NCI-H345 treated with DMSO at 0.1 percent for 48 hours (cell line): ENCODE measurements around the gene SUV39H1.
A peak's percentile ranks its signal among the peaks of the same experiment; 100 is the strongest.

Experiments used
- DNase-seq: peaks from one replicate; lab custom pipeline; 2025; ENCODE audit not compliant: unreplicated experiment; lab: John Stamatoyannopoulos, UW

Gene SUV39H1

DNA sequence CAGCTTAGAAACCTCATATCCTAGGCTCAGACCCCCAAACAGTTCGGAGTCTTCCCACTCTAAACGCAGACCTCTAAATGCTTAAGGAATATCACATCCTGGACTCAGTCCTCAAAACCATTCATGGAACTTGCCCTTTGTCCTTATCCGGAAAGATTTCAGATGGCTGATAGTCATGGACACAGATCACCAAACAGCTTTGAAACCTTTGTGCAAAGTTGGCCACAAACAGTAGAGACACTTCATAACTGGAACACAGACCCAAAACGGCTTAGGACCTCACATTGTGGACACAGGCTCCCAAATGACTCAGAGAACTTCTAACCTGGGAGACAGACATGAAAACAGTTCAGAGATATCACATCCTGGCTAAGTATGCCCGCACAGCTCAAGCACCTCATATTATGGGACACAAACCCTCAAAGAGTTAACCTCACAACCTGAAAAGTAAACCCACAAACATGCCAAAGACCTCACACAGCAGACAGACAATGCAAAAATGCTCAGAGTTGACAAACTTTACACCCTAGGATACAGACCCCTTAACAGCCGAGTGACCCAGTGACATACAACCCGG is 15.5 kb downstream of the SUV39H1 start:
- no peak for DNase-seq

DNA sequence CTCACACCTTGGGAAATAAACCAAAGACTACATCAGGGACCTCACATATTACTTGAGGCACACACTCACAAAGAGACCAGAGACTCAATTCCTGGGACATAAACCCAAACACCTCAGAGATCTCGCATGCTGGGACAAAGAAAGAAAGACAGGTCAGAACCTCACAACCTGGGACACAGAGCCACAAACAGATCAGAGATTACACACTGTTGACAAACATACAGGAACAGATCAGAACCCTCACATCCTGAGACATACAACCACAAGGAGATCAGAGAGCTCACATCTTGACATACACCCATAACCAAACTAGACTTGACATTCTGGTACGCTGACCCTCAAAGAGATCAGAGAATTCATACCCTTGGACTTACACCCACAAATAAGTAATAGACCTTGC is 17.3 kb downstream of the SUV39H1 start:
- DNase-seq, result no peak

DNA sequence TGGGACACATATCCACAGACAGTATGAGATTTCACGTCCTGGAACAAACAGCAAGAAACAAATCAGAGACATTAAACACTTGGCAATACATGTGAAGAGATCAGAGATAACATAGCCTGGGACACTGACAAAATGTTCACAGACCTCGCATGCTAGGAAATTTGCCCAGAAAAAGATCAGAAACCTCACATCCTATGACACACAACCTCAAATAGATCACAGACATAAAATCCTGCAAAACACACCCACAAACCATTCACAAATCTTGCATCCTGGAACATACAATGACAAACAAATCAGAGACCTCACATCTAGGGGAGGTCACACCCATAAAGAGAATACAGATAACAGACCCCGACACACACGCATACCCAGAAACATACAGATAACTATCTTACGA is 18.0 kb downstream of the SUV39H1 start:
- DNase-seq, result no peak

DNA sequence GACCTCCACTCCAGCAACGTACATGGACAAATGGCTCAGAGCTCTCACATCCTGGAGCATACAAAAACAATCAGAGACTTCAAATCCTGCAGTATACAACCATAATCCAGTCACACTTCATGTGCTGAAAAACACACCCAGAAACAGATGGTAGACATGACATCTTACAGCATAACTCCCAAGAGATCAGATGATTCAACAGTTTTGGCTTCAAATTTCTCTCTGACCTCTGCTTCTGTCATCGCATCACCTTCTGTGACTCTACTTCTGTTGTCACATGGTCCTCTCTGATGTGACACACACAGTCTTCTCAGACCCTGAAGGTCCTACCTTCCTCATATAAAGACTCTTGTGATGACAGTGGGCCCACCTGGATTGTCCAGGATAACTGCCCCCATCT is 18.5 kb downstream of the SUV39H1 start:
- no peak for DNase-seq

DNA sequence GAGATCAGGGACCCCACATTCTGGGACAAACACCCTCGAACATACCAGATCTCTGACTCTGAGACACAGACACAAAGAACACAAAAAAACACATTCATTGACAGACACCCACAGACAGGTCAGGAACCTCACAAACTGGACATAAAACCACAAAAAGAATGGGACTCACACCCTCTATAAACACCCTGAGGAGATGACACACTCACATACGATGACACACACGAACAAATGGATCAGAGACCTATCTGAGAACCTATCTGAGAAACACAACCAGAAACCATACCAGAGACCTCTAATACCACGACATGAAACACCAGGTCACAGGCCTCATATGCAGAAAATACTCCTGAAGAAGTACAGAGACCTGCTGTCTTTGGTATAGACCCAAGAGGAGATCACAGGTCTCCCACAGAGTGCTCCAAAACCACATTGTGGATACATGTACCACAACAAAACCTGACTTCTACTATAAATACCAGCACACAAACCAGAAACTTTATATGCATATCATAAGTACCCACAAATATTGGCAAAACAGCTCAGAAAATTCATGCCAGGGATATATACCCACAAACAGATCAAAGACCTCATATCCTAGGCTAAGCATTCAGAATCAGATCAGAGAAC is 19.5 kb downstream of the SUV39H1 start:
- DNase-seq, result no peak

DNA sequence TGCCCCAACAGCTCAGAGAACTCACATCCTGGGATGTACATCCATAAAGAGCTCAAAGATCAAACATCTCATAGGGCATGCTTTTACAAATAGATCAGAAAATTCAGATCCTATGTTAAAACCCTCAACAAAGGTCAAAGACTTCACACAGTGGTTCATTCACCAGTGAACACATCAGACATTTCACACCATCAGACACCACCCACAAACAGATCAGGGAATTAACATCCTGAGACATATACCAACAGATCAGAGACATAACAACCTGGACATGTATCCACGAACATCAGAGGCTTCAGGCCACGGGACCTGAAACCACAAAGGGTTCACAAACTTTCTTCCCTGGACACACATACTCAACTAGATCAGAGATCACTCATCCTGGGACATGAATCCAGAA is 23.4 kb downstream of the SUV39H1 start:
- no peak for DNase-seq

DNA sequence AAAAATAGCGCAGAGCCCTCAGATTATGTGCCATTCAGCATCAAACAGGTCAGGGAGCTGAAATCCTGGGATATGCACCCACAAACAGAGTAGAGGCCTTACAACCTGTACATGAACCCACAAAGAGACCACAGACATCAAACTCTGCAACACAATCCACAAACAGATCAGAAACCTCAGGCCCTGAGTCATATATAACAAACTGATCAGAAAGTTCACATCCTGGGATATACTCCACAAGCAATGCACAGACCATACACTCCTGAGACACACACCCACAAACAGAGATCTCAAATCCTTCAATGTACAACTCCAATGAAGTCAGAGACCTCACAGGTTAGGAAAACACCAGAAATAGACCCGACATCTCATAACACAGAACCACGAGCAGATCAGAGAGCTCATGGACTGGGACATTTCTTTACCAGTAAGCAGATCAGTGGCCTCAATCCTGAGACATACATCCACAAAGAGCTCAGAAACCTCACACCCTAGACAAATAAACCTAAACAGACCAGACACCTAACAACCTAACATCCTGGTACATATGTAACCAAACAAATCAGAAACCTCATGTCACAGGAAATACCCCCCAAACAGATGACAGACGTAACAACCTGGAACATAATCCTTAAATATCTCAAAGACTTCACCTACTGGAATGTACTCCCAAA is 24.2 kb downstream of the SUV39H1 start:
- no peak for DNase-seq

DNA sequence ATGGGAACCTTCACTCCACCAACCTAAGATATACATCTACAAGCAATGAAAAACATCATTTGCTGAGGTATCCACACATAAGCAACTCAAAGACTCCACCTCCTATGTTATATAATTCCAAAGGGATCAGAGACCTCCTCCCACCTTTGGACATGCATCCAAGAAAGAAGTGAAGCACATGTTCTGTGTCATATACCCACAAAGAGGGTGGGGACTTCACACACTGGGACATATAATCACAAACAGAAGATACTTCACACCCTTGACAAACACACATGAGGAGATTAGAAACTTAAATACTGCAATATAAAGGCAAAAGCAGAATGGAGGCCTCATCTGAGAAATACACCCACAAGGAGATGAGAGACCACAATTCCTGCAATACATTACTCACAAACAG is 25.4 kb downstream of the SUV39H1 start:
- no peak for DNase-seq

DNA sequence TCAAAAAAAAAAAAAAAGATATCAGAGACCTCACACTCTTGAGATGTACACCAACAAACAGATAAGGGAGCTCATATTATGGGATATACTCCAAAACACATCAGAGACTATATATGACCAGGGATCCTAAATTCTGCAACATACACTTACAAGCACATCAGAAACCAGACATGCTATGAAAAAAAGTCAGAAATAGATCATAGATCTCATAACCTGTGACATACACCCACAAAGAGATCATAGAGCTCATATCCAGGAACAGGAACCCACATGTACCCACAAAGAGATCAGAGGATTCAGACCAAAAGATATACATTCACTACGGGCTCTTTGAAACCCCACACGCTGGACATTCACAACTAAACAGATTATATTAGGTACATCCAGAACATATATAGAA is 30.1 kb downstream of the SUV39H1 start:
- no peak for DNase-seq

DNA sequence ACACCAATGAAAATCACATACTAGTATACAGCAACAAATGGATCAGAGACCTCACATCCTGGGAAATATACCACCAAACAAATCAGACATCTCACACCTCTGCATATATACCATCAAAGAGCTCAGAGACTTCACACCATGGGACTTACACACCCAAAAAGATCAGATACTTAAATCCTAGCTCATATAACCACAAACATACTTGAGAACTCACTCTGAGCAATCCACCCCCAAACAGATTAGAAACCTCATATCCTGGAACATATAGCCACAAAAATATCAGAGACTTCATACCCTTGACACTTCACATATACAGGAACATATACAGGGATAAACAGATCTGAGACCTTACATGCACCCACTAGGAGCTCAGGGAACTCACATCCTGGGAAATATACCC is 32.1 kb downstream of the SUV39H1 start:
- no peak for DNase-seq

DNA sequence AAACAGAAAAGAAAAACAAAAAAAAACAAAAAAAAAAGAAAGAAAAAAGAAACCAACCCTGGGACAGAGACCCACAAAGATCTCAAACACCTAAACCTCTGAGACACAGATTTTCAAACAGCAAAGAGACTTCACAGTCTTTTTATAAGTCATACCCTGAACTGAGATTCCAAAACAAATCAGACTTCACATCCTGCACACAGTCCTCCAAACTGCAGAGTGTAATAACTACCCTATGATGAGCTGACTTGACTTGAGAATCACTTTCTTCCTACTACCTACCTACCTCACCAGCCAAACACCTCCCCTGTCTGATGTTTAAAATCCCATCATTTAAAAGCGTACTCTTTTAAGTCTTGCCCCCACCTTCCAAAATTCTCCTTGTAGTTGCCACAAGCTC is 39.8 kb downstream of the SUV39H1 start:
- DNase-seq, result no peak

DNA sequence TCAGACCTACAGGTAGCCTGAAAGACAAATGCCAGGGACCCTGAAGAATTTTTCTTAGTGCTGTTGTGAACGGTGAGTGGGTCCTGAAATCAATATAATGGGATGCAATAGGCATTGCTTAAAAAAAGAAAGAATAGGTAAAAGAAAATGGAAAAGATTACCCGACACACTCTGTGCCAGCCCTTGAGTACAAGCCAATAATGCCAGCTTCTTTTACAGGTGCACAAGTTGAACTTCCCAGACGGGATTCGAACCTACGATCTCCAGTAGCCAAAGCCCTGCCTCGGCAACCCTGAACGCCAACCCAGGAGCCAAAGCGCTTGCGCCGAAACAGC is 40.3 kb downstream of the SUV39H1 start:
- no peak for DNase-seq

DNA sequence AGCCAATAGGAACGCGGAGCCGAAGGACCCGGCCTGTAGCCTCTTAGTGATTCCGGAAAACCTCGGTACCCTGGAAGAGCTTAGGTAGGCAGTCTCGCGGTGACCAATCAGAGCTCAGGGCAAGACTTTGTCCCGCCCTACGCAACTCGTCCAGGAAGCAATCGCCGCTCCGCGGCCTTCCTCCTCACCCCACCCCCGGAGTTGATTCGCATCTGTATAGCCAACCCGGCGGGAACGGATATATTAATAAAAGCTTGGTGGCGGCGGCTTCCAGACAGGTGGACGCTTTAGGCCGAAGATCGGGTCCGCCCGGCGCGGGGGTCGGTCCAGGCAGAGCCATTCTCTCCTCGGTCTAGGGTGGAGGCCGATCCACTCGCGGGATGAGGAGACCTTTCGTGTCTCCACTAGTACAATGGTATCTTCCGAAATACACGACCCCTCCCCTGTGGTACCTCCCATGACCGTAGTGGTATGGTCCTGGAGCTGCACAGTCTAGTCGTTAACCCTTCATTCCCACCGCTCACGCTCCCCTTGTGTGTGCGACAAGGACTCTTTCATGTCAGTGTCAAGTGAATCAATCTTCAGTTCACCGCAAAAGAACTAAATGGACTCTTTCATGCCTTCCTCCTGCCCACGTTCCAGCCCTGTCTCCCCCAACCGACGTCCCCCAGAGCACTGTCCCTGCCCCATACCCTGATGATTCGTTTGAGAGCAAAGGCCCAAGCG is 40.8 kb downstream of the SUV39H1 start:
- DNase-seq, result peak; percentile 97

DNA sequence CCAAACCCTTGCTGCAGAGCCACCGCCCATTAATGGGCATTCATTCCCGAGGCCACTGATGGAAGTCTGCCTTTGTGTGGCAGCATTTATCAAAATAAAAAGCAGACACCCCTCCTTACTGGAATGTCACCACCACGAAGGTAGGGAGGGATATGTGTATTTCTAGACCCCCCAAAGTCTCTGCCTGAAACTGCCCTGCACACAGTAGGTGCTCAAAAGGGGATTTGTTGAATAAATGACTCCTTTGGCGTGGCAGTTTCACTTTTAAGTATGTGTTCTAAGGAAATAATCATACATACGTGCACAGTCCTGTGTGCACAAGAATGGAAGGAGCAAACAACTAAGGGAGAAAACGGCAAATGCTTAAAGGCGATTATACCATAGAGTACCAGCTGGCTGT is 41.4 kb downstream of the SUV39H1 start:
- no peak for DNase-seq

DNA sequence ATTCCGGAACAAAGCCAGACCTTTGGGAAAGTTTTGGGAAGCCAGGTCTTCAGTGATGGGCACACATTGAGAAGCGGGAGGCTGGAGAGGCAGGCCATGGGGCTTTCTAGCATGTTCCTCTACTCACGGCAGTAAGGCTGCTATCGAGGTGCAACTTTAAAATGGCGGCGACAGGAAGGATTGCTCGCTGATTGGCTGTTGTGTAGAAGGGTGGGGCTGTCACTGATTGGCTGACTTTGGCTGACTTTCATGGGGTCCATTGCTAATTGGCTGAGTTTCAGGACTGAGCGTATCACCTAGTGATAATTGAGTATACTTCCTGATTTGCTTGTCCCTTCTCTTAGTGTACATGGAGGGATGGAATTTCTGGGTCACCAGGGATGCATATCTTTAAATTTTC is 45.3 kb downstream of the SUV39H1 start:
- no peak for DNase-seq

DNA sequence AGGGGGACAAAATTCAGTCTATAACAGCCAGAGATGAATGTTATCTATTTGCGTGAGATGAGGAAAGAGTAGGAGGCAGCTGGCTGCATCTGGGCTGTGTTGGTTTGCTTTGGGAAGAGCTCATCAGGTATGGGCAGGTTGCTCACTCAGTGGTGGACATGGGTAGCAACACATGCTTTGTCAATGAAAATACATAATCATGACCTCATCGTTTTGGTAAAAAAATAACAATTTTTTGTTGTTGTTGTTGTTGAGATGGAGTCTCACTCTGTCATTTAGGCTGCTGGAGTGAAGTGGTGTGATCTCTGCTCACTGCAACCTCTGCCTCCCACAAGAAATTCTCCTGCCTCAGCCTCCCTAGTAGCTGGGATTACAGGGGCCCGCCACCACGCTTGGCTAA is 48.7 kb downstream of the SUV39H1 start:
- no peak for DNase-seq

DNA sequence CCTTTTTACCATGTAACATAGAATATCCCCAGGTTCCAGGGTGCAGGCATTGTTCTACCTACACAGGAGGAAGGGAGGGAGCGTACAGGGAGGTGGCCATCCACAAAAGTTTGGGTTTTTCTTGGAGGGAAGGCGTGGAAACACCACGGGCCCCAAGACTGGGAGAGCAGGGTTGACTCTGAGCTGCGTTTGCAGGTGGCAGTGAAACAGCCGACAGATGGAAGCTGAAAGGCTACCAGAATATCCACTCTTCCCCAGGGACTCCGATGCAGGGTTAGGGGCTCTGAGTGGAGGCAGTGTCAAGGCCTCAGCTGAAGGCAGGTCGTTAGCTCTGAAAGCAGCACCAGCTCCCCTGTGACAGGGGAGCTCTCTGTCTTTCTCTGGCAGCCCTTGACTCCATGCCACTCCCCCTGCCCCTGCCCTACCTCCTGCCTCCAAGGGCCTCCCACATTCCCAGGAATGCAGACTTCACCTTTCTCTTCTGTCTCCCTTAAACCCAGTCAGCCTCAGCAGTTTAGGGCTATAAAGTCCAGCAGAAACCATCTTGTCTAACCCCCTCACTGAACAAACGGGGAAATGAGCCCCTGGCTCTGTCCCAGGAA is 51.0 kb downstream of the SUV39H1 start:
- no peak for DNase-seq

DNA sequence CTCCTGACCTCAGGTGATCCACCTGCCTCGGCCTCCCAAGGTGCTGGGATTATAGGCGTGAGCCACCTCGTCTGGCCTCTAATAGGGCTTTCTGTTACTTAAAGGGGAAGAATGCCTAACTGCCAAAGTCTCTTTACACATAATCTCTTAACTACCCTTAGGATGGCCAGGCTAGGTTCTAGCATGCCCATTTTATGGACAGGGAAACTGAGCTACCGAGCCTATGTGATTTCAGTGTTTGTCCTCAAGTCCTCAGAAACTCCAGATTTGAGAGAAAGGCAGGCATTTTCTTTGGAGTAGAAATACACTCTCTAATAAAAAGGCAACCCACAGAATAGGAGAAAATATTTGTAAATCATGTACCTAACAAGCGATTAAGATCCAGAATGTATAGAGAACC is 52.6 kb downstream of the SUV39H1 start:
- no peak for DNase-seq

DNA sequence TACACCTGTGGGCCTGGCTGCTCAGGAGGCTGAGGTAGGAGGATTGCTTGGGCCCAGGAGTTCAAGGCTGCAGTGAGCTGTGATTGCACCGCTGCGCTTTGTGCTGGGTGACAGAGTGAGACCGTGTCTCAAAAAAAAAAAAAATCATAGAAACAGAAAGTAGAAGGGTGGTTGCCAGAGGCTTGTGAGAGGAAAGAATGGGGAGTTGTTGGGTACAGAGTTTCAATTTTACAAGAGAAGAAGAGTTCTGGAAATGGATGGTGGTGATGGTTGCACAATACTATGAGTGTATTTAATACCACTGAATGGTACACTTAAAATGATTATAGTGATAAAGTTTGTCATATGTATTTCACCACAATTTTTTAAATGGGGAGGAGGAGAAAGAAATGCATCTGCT is 54.8 kb downstream of the SUV39H1 start:
- no peak for DNase-seq

DNA sequence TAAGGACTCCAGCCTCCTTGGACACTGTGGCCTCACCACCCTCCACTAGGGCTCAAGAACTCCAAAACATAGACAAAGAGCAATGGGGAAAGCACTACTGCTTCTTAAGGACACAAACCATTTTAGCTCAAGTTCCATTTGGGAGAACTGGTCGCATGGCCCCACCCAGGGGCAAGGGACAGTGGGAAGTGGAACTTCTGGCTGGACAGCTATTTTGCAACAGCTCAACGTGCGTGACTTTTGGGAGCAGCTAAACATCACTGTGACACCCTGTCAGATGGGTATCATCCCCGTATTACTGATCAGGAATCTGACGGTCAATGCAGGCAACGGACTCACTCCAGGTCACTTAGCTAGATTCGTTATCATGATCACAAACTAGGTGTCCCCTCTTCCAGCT is 56.0 kb downstream of the SUV39H1 start:
- DNase-seq, result no peak

DNA sequence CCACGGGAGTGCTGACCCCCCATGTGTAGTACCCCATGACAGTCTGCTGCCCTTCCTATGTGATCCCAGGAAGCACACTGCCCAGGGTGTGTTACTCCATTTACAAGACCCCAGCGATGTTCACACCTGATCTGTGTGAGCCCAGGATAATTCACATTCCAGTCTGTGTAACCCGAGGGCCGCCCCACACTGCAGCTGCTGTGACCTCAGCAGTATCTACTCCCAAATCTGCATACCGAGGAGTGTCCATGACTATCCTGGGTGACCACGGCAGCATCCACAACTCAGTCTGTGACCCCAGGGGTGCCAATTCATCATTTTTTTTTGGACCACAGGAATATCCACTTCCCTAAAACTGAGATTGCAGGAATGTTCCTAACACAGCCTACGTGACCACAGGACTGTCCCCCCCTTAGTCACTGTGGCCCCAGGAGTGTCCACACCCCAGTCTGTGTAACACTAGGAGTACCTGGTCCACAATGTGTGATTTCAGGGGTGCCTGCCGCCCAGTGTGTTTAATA is 57.2 kb downstream of the SUV39H1 start:
- no peak for DNase-seq

DNA sequence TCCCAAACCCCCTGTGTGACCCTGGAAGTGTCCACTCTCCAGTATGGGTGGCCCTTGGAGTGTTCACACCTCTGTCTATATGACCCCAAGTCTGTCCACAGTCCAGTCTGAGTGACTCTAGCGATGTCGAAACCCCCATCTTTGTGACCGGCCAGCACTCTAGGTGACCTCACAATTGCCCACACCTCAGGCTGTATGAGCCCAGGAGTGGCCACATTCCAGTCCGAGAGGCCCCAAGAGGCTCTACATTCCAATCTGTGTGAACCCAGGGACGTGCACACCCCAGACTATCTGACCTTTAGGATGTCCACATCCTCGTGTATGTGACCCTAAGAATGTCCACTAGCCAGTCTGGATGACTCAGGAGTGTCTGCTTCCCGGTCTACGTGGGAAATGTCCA is 57.7 kb downstream of the SUV39H1 start:
- no peak for DNase-seq
